H1 (cell line): ENCODE results near the gene NBEA. TPM values are rescaled to one million over a fixed set of nuclear protein-coding genes. Genes with fewer than 3 reads are reported as not detected.

ENCODE experiments used
- E2F6 ChIP-seq: IDR thresholded peaks from 2 replicates; pipeline ENCODE4 v1.6.1; 2012; ENCODE audit warnings: inconsistent platforms
- RBBP5 ChIP-seq: IDR thresholded peaks from 2 replicates; pipeline ENCODE4 v1.7.1; 2012; ENCODE audit warnings: low read depth, mild to moderate bottlenecking, inconsistent platforms, low read length, moderate library complexity, borderline replicate concordance
- polyA plus RNA-seq, 7 experiments: library from polyadenylated mRNA; depleted of rRNA in 3 of 7; stranded (reverse) in 5 of 7; unstranded in 2 of 7; fragments of >200 nt in 5 of 7; fragments of 200-250 nt in 2 of 7; gene quantifications; 1 replicate in 5 of 7; 2 replicates in 1 of 7; 4 replicates in 1 of 7; pipeline versions ENCODE4 v1.2.1 to v1.2.3, GENCODE V29; 2011 to 2013; ENCODE audit warnings: missing spikeins in 2 of 7, mixed read lengths in 2 of 7
- total RNA-seq: library from RNA; stranded (reverse); fragmentation: NEBNext Ultra II Directional; extraction: Animal tissue kit (Norgen Biotek cat#: 25700); gene quantifications from 2 replicates; pipeline ENCODE4 v1.2.1, GENCODE V29; 2021

NBEA gene
- total and polyA plus RNA-seq, 2 of the 8 experiments (the other 6 are each of a cell fraction or from before 2014, with no cell fraction given): 14.2 to 21.5 TPM

GRCh38 chr13:34942732-34943435 is 814 bp downstream of the NBEA start (continued):
- TF ChIP-seq E2F6 (no peak), RBBP5 (0 out of 2 replicates have a peak, but pooled peaks have one; percentile 8)
